ENCODE measurements around the gene VSTM5.

DNA sequence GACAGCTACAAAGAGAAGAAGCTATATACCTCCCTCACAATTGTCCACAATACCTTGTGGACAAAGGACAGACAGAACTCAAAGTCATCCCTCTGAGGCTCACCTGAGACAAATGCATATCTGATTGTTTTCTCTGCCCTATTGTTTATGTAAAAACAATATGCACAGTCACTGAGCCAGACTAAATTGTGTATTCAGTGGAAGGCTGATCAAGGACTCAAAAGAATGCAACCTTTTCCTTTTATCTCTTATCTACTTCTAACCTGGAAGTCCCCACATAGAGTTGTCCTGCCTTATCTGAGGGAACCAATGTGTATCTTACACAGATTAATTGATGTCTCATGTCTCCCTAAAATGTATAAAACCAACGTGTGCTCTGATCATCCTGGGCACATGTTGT, 80.3 kb downstream of the VSTM5 start:
- TF ChIP-seq, protein P1, sequence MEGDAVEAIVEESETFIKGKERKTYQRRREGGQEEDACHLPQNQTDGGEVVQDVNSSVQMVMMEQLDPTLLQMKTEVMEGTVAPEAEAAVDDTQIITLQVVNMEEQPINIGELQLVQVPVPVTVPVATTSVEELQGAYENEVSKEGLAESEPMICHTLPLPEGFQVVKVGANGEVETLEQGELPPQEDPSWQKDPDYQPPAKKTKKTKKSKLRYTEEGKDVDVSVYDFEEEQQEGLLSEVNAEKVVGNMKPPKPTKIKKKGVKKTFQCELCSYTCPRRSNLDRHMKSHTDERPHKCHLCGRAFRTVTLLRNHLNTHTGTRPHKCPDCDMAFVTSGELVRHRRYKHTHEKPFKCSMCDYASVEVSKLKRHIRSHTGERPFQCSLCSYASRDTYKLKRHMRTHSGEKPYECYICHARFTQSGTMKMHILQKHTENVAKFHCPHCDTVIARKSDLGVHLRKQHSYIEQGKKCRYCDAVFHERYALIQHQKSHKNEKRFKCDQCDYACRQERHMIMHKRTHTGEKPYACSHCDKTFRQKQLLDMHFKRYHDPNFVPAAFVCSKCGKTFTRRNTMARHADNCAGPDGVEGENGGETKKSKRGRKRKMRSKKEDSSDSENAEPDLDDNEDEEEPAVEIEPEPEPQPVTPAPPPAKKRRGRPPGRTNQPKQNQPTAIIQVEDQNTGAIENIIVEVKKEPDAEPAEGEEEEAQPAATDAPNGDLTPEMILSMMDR (IDR thresholded peaks at IDR 0.05; ENCODE audit: poor library complexity): no peak
- no peak for TF ChIP-seq EZH2phosphoT487 (IDR thresholded peaks at IDR 0.05; ENCODE audit: low read depth, severe bottlenecking, unreplicated experiment)

Measured in hepatocyte (in vitro differentiated cells).